ENCODE measurements around the gene GNAQ. TPM values are rescaled to one million over a fixed set of nuclear protein-coding genes. Genes with fewer than 3 reads are reported as not detected.

GNAQ gene
- polyA plus RNA-seq, 2 of the 4 experiments (the other 2 are of a cell fraction) = 17.9 to 60.0 TPM

GRCh38 chr9:77785341-77785740 is 246.3 kb downstream of the GNAQ start:
- ATAC-seq (no peak), FAIRE-seq (no peak), DNase-seq (ENCODE audit: low read depth in 1 of 2, low spot score in 1 of 2) (no peak)
- POLR2A ChIA-PET = no interaction called here
- Histone ChIP-seq H3K4me2 (no peak overlapping the region), H3K27ac (no peak overlapping the region), H3K9me3 (no peaks in the 10 kb centered on the region), H3K4me1 (peaks cover 5% of the 10 kb centered on the region; the same call in 1 of the 3 replicates), H3K4me3 (no peak overlapping the region)
- 59% methylated on average over 2 of the region's 2 CpGs for WGBS (ENCODE audit: missing lambda C conversion rate)
- CTCF ChIA-PET = interaction anchor here (1.3 kb wide), 1 partner anchor 20 kb away, joined by 6 read pairs; no protein-coding TSS in a partner anchor
- TF ChIP-seq HOXA7 (CRISPR knock-in tag; IDR thresholded peaks at IDR 0.05) (no peak), PBX3 (IDR thresholded peaks at IDR 0.05) (no peak), EP300 (IDR thresholded peaks at IDR 0.05) (no peak)

DNA sequence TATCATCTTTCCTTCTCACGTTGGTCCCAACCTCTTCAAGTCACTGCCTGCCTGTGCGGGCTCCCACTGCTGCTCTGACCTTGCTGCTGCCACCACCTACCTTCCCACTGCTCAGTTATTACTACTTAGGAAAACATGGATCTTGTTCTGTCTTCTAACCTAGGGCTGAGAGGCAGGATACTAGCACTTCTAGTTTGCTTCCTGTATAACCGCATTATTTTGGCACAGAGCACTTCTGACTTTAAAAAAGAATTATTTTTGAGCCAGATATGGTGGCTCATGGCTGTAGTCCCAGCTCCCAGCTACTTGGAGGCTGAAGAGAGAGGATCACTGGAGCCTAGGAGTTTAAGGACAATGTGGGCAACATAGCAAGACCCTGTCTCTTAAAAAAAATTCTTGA is 248.1 kb downstream of the GNAQ start:
- H3K4me1 ChIP-seq = no peaks in the 10 kb centered on the region
- H3K27ac ChIP-seq = no peak overlapping the region
- TF ChIP-seq CBX8 (IDR thresholded peaks at IDR 0.05) (no peak), SREBF2 (IDR thresholded peaks at IDR 0.05) (no peak)
- TF ChIP-seq, protein P1, sequence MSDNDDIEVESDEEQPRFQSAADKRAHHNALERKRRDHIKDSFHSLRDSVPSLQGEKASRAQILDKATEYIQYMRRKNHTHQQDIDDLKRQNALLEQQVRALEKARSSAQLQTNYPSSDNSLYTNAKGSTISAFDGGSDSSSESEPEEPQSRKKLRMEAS (IDR thresholded peaks at IDR 0.05) = no peak
- FAIRE-seq (no peak), ATAC-seq (no peak), DNase-seq (ENCODE audit: low read depth in 1 of 2, low spot score in 1 of 2) (no peak)
- POLR2A ChIA-PET = no interaction called here
- 91% methylated on average over 3 of the region's 3 CpGs for WGBS (ENCODE audit: missing lambda C conversion rate)
- no peaks in the 10 kb centered on the region for H3K9me3 ChIP-seq
- CTCF ChIA-PET = no interaction called here
- H3K4me2 ChIP-seq = no peak overlapping the region
- no peak overlapping the region for H3K4me3 ChIP-seq

DNA sequence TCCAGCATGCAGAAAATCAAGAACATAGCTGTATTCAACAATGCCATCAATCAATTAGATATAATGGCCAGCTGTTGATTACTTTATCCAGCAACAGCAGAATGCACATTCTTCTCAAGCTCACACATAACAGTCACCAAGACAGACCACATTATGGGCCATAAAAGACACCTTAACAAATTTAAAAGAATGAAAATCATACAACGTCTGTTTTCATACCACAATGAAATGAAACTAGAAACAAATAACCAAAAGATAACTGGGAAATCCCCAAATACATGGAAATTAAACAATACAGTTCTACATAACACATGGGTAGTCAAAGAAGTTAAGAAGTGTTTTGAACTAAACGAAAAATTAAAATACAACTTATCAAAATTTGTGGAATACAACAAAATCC is 252.6 kb downstream of the GNAQ start:
- TF ChIP-seq ZFP36 (IDR thresholded peaks at IDR 0.05; ENCODE audit: borderline replicate concordance, partially characterized antibody) (no peak), CHD2 (IDR thresholded peaks at IDR 0.05; ENCODE audit: low read length, partially characterized antibody) (no peak), RAD21 (conservative IDR thresholded peaks at IDR 0.05 in 1 of 2, IDR thresholded peaks at IDR 0.05 in 1 of 2) (no peak), HOXA7 (CRISPR knock-in tag; IDR thresholded peaks at IDR 0.05) (no peak), KDM5A (IDR thresholded peaks at IDR 0.05) (no peak), PHF8 (IDR thresholded peaks at IDR 0.05; ENCODE audit: borderline replicate concordance, low read depth) (no peak), PBX3 (IDR thresholded peaks at IDR 0.05) (no peak)
- Histone ChIP-seq H3K4me2 (no peak overlapping the region), H3K27ac (no peak overlapping the region), H3K4me3 (no peak overlapping the region), H3K9me3 (peaks cover 10% of the 10 kb centered on the region; the same call in 1 of the 3 replicates), H3K4me1 (no peaks in the 10 kb centered on the region)
- no peak for ATAC-seq
- DNase-seq (ENCODE audit: low read depth in 1 of 2, low spot score in 1 of 2) = no peak
- 86% methylated on average over 2 of the region's 2 CpGs for WGBS (ENCODE audit: missing lambda C conversion rate)
- FAIRE-seq = no peak
- CTCF ChIA-PET = interaction anchor here (0.9 to 1.3 kb wide), 3 partner anchors 15 to 345 kb away, joined by 3 read pairs; no protein-coding TSS in a partner anchor
- POLR2A ChIA-PET = no interaction called here

GRCh38 chr9:77773381-77773780 is 258.2 kb downstream of the GNAQ start:
- Histone ChIP-seq H3K27ac (no peak overlapping the region), H3K4me3 (no peak overlapping the region), H3K4me2 (no peak overlapping the region), H3K9me3 (peaks cover 10% of the 10 kb centered on the region; the same call in 1 of the 3 replicates), H3K4me1 (no peaks in the 10 kb centered on the region)
- CTCF ChIA-PET = interaction anchor here (1.0 to 2.1 kb wide), 3 partner anchors 262 to 340 kb away, joined by 3 to 7 read pairs (median 5); no protein-coding TSS in a partner anchor
- POLR2A ChIA-PET = no interaction called here
- WGBS (ENCODE audit: missing lambda C conversion rate) = 89% methylated on average over 3 of the region's 3 CpGs
- FAIRE-seq (no peak), DNase-seq (ENCODE audit: low read depth in 1 of 2, low spot score in 1 of 2) (no peak), ATAC-seq (no peak)
- no peak for TF ChIP-seq RFX5 (IDR thresholded peaks at IDR 0.05)
- TF ChIP-seq SREBF2 (IDR thresholded peaks at IDR 0.05) = no peak
- TF ChIP-seq TFCP2L1 (CRISPR knock-in tag; IDR thresholded peaks at IDR 0.05) = no peak
- TF ChIP-seq JUN (IDR thresholded peaks at IDR 0.05) = no peak
- TF ChIP-seq, protein P2, sequence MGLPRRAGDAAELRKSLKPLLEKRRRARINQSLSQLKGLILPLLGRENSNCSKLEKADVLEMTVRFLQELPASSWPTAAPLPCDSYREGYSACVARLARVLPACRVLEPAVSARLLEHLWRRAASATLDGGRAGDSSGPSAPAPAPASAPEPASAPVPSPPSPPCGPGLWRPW (IDR thresholded peaks at IDR 0.05) = no peak
- TF ChIP-seq RARB (CRISPR knock-in tag; IDR thresholded peaks at IDR 0.05) = no peak
- TF ChIP-seq, protein P1 (IDR thresholded peaks at IDR 0.05) = no peak
- TF ChIP-seq MYC (IDR thresholded peaks at IDR 0.05; ENCODE audit: borderline replicate concordance, low read length) = no peak
- no peak for TF ChIP-seq MAFK (IDR thresholded peaks at IDR 0.05; ENCODE audit: partially characterized antibody)
- TF ChIP-seq NR3C1 (IDR thresholded peaks at IDR 0.05) = no peak
- no peak for TF ChIP-seq RAD21 (conservative IDR thresholded peaks at IDR 0.05 in 1 of 2, IDR thresholded peaks at IDR 0.05 in 1 of 2)
